Measurements from ENCODE around the gene RFC5. TPM values are rescaled to one million over a fixed set of nuclear protein-coding genes. Genes with fewer than 3 reads are reported as not detected.

Gene RFC5
- total and polyA plus RNA-seq, 10 of the 15 experiments (the other 5 are each of a cell fraction or from before 2014, with no cell fraction given): 30.9 to 73.3 (median 53.5) TPM

GRCh38 chr12:117968826-117969659 is 47.5 kb upstream of the RFC5 start, which contains the start of gene KSR2 (continued):
- TF ChIP-seq SIN3A (IDR thresholded peaks at IDR 0.05; ENCODE audit: low read depth, low read length): 0 out of 2 replicates have a peak, but pooled peaks have one; percentile 27
- peak in 1 of 2 experiments; percentile 55; a peak in 1 of 3 replicates for TF ChIP-seq EGR1 (IDR thresholded peaks at IDR 0.05; ENCODE audit: borderline replicate concordance in 1 of 2, low read depth in 2 of 2, low read length in 2 of 2)
- peak; percentile 66; the same call in 1 of the 2 replicates for TF ChIP-seq BRCA1 (IDR thresholded peaks at IDR 0.05; ENCODE audit: low read depth, low read length)

- TF ChIP-seq CBFB (IDR thresholded peaks at IDR 0.05; ENCODE audit: low read depth) (no peak), NFXL1 (IDR thresholded peaks at IDR 0.05; ENCODE audit: borderline replicate concordance) (no peak), CREB1 (IDR thresholded peaks at IDR 0.05; ENCODE audit: low read depth) (no peak), SKIL (IDR thresholded peaks at IDR 0.05; ENCODE audit: low read depth, poor library complexity, severe bottlenecking) (no peak)
- in situ Hi-C loops (cut with MboI): no loop called here
- no peak overlapping the region for H3K27ac ChIP-seq (ENCODE audit: control insufficient read depth, insufficient read depth)
- peaks cover 2% of the 10 kb centered on the region; the same call in 2 of the 3 replicates for H3K9me3 ChIP-seq (replicated peaks; ENCODE audit: control insufficient read depth, insufficient read depth, low read length)
- ChIA-PET RAD21 (ENCODE audit: unreplicated experiment) (no interaction called here), SMC1A (ENCODE audit: uncharacterized antibody, unreplicated experiment) (interaction anchor here (1.0 kb wide), 1 partner anchor 14 kb away, joined by 3 read pairs; no protein-coding TSS in a partner anchor), CTCF (no interaction called here), POLR2A (interaction anchor here (0.5 kb wide), 1 partner anchor 100 kb away, joined by 4 read pairs; no protein-coding TSS in a partner anchor)
- H3K27me3 ChIP-seq (replicated peaks in 1 of 2; ENCODE audit: control insufficient read depth in 2 of 2, insufficient read depth in 2 of 2, low read length in 1 of 2): peaks cover 0 to 6% of the 10 kb centered on the region in 2 experiments; a peak in 2 of 4 replicates
- 65% methylated on average over 4 of the region's 4 CpGs for WGBS (ENCODE audit: insufficient coverage, insufficient replicate concordance, low lambda C conversion rate, missing lambda C conversion rate)
- FAIRE-seq: no peak
- DNase-seq (ENCODE audit: low read depth, low spot score): no peak
- BruUV-seq (replicated peaks): no TSS peak
- no peak overlapping the region for H3K4me3 ChIP-seq
- no peaks in the 10 kb centered on the region for H3K36me3 ChIP-seq (ENCODE audit: control insufficient read depth in 2 of 2, insufficient read depth in 2 of 2, low read length in 1 of 2)
- H3K79me2 ChIP-seq (ENCODE audit: control insufficient read depth, insufficient read depth, low read length): no peaks in the 10 kb centered on the region
- no peak overlapping the region for H2AFZ ChIP-seq (ENCODE audit: control insufficient read depth, low read depth, low read length)
- no peaks in the 10 kb centered on the region; the same call in 1 of the 2 replicates for H3K4me1 ChIP-seq (ENCODE audit: control insufficient read depth, insufficient read depth, low read length)
- H3K4me2 ChIP-seq (ENCODE audit: control insufficient read depth, insufficient read depth): no peak overlapping the region
- intact Hi-C loops (cut with micrococcal nuclease; ENCODE audit: unreplicated experiment): no loop called here
- H4K20me1 ChIP-seq (ENCODE audit: control insufficient read depth, insufficient read depth): no peaks in the 10 kb centered on the region
- H3K9ac ChIP-seq (ENCODE audit: control insufficient read depth, insufficient read depth, low read length): no peak overlapping the region
- no peak for ATAC-seq
Measured at GRCh38 chr12:117970334-117970733, 46.2 kb upstream of the RFC5 start.

All from GM12878 (cell line).